PC-9 (cell line): ENCODE results near the gene ADAM19.

ENCODE experiments used
- EZH2 ChIP-seq: fragments of 200-600 bp; sonication (generic); IDR thresholded peaks from 2 replicates; pipeline ENCODE4 v1.8.0; 2017; ENCODE audit warnings: antibody characterized with exemption, low read depth
- TF ChIP-seq, protein P1 (sequence below): fragments of 200-600 bp; sonication (generic); conservative IDR thresholded peaks from 2 replicates; pipeline ENCODE4 v1.6.1; 2017; ENCODE audit warnings: mixed run types, antibody characterized with exemption, mild to moderate bottlenecking, moderate library complexity

DNA sequence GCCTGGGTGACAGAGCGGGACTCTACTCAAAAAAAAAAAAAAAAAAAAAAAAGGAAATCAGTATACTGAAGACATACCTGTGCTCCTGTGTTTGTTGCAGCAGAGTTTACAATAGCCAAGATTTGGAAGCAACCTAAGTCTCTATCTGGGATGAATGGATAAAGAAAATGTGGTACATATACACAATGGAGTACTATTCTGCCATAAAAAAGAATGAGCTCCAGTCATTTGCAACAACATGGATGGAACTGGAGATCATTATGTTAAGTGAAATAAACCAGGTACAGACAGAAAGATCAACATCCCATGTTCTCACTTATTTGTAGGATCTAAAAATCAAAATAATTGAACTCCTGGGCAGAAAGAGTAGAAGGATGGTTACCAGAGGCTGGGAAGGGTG is 22.9 kb downstream of the ADAM19 start:
- no peak for TF ChIP-seq EZH2
- TF ChIP-seq, protein P1, sequence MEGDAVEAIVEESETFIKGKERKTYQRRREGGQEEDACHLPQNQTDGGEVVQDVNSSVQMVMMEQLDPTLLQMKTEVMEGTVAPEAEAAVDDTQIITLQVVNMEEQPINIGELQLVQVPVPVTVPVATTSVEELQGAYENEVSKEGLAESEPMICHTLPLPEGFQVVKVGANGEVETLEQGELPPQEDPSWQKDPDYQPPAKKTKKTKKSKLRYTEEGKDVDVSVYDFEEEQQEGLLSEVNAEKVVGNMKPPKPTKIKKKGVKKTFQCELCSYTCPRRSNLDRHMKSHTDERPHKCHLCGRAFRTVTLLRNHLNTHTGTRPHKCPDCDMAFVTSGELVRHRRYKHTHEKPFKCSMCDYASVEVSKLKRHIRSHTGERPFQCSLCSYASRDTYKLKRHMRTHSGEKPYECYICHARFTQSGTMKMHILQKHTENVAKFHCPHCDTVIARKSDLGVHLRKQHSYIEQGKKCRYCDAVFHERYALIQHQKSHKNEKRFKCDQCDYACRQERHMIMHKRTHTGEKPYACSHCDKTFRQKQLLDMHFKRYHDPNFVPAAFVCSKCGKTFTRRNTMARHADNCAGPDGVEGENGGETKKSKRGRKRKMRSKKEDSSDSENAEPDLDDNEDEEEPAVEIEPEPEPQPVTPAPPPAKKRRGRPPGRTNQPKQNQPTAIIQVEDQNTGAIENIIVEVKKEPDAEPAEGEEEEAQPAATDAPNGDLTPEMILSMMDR: no peak
